ENCODE data around the gene CPT1A.

Gene CPT1A

DNA sequence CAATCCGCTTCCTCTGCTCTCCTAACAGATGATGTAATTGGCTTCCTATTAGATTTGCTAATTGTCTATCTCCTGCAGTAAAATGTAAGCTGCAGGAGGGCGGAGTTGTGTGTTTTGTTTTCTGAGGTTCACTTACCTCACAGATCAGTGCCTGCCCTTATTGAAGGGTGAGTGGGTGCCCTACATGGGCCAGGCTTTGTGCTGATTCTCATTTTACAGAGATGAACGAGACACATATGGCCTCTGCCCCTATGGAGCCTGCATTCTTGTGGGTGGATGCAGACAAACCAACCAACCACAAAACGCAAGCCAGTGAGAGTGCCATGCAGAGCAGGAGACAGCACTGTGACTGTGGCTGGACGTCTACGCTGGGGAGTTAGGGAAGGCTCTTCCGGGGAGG is 100.3 kb downstream of the CPT1A start:
- Histone ChIP-seq H3K27ac (no peak overlapping the region), H3K4me3 (no peak overlapping the region)

DNA sequence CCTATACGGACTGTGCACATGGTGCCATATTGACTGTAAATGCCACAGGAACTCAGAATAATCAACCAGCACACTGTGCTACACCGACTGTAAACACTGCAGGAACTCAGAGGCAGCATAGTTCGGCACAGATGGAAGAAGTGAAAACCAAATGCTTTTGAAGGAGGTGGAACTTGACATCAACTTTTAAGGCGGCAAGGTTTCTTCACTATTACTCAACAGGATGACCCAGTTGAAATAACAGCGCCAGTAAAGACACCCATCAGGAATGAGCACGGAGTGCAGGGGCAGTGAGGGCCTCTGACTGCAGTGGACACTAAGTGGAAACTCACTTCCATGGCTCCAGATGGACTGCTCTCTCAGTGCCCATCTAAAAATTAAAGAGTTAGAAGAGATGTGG is 106.1 kb downstream of the CPT1A start:
- H3K27ac ChIP-seq: no peak overlapping the region

DNA sequence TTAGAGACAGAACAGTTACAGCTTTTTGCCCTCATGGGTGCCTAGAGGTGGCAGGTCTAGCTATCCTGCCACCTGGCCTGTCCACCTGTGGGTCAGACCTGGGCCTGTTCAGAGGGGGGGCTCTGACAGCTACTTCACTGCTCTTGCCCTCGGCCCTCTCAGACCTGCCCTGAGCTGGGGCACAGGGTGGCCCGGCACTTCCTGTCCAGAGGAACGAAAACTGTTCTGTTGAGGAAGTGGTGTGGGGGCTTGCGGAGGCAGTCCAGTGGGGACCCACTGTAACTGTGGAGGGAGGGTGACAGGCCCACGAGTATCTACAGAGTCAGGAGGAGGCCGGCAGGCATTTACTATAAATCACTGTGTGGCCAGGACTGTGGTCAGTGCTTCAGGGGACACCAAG is 106.6 kb downstream of the CPT1A start:
- H3K4me3 ChIP-seq: no peak overlapping the region
- H3K27ac ChIP-seq: no peak overlapping the region

More for the DNA sequence above, 106.1 kb downstream of the CPT1A start:
- no peak overlapping the region for H3K4me3 ChIP-seq

DNA sequence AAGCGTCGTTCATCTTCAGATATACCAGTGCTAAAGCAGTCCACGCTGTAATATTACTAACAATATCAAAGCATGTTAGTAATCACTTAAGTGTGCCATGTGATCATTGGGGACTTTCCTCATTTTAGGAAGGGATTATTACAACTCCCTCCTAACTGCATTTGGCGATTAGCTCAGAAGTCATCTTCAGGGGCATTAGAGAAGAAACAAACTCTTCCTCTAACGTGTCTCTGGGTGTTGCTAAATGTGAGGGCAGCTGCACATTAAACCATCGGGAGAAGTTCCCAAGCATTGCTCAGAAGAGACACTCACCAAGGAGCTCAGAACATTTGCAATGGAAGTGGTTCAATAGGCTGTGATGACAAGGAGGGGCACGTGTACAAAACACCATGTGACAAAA is 107.6 kb downstream of the CPT1A start:
- H3K4me3 ChIP-seq: no peak overlapping the region
- H3K27ac ChIP-seq: no peak overlapping the region

DNA sequence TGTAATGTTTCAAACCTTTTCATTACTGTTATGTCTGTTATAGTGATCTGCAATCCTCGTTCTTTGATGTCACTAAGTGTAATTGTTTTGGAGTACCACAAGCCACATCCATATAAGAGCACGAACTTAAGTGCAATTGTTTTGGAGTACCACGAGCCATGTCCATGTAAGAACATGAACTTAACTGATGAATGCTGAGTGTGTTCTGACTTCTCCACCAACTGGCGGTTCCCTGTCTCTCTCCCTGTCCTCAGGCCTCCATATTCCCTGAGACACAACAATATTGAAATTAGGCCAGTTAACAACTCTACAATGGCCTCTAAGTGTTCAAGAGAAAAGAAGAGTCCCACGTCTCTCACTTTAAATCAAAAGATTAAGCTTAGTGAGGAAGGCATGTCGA is 113.9 kb downstream of the CPT1A start:
- H3K4me3 ChIP-seq: no peak overlapping the region

DNA sequence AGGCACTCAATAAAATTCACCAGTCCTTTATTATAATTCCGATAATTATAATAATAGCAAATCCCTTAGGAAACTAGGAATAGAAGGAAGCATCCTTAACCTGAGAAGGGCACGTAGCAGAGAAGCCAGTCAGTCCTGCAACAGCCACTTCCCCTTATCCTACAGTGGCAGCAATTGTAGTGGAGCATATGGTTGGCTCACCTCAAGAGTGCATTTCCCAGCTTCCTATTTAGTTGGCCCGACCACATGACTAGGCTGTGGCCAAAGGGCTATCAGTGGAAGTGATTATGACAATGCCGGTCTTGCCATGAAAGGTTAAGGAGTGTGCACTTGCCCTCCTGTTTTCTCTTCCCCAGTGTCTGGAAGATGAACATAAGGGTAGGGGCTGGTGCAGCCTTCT is 117.4 kb downstream of the CPT1A start:
- no peak overlapping the region for H3K4me3 ChIP-seq
- H3K27ac ChIP-seq: no peak overlapping the region

More for the DNA sequence above, 113.9 kb downstream of the CPT1A start:
- no peak overlapping the region for H3K27ac ChIP-seq

DNA sequence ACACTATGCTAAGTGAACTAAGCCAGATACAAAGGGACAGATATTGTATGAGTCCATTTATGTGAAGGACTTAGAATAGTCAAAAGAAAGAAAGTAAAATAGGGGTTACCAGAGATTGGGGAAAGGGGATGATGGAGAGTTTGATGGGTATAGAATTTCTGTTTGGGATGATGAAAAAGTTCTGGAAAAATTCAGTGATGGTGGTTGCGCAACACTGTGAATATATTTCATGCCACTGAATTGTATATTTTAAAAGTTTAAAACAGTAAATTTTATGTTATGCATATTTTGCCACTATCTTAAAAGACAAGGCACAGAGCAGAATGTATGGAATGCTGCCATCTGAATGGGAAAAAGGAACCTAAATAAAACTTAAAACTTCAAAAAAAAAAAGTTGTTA is 119.6 kb downstream of the CPT1A start:
- Histone ChIP-seq H3K27ac (no peak overlapping the region), H3K4me3 (no peak overlapping the region)

DNA sequence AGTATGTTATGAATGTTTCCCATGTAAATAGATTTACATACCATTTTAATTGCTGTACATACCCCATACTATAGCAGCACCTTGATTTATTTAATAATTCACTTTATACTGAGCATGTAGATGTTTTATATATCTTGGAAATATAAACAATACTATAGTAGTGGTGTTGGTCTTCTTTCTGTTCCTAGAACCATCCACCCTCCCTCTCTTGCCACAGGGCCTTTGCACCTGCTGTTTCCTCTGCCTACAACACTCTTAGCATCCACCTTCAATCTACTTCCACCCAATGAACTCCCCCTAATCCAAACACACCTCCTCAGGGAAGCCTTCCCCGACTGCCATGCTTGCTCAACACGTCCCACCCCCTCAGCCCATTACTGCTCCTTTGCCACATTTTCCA is 120.6 kb downstream of the CPT1A start:
- no peak overlapping the region for H3K27ac ChIP-seq
- no peak overlapping the region for H3K4me3 ChIP-seq

DNA sequence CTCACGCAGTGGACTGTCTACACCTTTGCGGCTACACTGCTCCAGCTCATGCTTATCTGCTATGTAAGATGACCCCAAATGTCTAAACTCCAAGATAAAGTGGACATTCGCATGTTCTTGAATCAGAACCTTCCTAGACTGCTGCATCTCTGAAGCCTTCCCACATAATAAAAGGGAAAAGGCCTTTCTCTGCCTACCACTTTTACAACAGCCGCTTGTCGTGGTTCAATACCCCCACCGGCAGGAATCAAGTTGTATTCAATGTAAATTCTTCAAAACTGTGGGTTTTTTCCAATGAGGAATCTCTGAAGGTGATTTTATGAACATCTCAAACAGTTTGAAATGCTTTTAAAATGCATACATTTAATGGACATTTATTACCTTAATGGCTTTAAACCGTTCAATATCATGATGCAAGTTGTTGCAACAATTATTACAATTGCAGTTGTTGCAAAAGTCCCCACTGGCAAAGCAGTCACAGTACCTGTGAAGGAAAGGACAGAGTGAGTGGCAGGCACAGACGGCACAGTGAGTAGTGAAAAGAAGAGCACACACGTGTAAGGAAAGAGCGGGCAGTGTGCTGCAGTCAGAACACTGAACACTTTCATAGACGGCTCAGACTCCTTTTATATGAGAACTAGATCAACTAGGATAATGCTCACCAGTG is 126.1 kb downstream of the CPT1A start:
- Histone ChIP-seq H3K4me3 (no peak overlapping the region), H3K27ac (no peak overlapping the region)

DNA sequence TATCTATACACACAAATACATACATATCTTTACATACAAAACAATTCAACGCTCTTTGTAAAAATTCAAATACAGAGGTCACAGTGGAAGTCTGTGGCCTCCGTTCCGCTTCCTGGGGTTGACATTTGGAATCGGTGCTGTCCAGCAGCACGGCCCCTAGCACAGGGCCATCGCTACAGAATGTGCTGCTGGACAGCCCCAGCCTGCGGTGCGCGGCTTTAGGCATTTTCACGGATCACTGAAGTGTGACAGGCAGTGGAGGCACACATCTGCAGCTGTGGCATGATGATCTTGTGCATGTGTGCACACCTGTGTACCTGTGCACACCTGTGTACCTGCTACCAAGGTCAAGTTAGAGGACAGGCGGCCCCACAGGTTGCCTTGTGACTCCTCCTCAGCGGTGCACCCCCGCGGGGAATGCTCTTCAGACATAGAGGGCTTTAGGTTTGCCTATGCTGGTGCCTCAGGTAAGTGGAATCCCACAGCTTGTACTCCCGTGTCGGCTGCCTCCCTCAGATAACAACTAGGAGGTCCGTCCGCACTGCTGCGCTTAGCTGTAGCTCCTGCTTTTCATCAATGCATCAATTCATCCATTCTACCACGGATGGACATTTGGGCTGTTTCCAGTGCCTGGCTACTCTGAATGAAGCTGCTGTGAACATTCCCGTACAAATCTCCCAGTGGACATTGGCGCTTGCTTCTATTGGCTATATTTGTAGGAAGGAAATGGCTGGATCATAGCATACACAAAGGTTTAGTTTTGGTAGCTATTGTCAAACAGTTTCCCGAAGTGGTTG is 127.5 kb downstream of the CPT1A start:
- Histone ChIP-seq H3K4me3 (no peak overlapping the region), H3K27ac (no peak overlapping the region)

DNA sequence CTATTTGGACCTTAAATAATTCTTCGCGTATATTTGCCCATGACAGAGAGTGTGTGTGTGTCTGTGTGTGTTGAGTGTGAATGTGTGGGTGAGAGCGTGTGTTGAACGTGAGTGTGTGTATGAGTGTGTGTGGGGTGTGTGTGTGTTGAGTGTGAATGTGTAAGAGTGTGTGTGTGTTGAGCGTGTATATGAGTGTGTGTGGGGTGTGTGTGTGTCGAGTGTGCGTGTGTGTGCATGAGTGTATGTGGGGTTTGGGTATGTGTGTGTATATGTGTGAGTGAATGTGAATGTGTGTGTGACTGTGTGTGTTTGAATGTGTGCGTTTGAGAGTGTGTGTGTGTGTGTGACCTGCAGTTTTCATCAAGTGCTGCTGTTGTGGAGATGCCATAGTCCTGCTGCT is 130.6 kb downstream of the CPT1A start:
- H3K27ac ChIP-seq: no peak overlapping the region
- H3K4me3 ChIP-seq: no peak overlapping the region

DNA sequence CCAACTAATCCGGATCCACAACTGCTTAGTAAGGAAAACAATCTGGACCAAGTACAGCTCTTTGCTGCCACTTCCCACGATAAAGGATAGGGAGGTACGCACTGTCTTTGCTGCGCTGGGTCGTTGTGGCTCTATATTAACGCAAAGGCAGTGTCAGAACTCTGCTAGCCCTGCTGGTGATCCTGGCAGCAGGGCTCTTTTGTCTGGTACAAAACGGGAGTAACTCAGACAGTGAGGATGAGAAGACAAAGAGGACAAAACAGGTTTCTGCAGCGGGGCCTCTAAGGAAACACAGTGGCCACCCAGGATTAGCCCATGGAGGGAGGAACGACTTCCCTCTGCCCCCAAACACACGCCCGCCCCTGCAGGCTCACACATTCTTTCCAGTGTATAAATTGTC is 131.3 kb downstream of the CPT1A start:
- H3K27ac ChIP-seq: no peak overlapping the region
- H3K4me3 ChIP-seq: no peak overlapping the region

DNA sequence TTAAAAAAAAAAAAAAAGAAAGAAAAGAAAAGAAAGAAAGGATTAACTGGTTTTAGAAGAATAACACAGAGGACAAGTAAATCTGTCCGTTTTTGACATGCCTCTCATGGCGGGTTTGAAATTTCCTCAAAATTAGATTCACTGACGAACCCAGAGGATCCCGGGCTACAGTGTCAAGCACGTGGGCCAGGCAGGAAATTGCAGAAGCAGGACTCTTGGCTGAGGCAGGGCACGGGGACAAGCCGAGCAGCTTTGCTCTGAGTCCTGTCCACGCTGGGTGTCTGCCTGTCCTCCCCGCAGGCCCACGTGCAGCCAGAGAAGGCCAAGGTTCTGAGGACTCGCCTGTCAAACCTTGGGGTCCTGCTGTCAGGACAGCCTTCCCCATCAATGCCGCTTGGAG is 132.7 kb downstream of the CPT1A start:
- Histone ChIP-seq H3K27ac (no peak overlapping the region), H3K4me3 (no peak overlapping the region)

DNA sequence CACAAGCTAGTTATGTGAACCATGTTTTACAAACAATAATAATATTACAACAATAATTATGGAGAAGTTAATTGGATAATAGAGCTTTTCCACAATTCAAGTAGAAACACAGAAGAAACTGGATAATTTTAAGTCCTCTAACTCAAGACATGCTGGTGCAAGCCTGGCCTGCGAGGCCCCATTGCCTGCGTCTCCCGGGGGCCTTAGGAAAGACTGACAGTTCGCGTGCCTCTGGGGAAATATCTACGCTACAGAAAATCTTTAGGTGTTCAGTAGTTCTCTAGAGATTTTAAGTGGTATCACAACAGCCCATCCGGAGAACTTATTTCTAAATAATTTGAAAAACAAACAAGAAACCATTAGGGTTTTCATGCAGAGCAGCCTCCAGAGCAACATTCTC is 134.2 kb downstream of the CPT1A start:
- H3K27ac ChIP-seq: no peak overlapping the region
- H3K4me3 ChIP-seq: no peak overlapping the region

DNA sequence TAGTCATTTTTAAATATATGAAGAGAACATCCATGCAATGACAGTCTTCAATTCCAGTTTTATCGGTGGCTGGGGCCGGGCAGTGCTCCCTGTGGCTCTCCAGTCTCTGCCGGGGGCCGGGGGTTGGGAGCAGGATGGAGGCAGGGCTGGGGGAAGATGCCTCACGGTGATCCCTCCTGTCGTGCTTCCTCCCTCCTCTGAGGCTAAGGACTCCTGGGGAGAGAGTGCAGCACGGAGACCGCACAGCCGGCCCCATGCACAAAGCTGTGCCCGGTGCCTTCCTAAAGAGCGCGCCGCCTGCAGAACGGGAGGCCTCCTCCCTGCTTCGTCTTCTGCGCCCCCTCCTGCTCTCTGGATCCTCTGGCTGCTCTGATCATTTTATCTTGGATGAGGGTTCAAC is 136.8 kb downstream of the CPT1A start:
- Histone ChIP-seq H3K4me3 (no peak overlapping the region), H3K27ac (no peak overlapping the region)

All from skin epidermis (tissue), 12 donors.